Liver (tissue), 9 donors: Measurements from ENCODE around the gene CCDC12. TPM values are rescaled to one million over a fixed set of nuclear protein-coding genes. Genes with fewer than 3 reads are reported as not detected.

Experiments used
- DNase-seq: peaks from one replicate; pipeline ENCODE4 v3.0.0-alpha.2; 2017; ENCODE audit warnings: low spot score
- H3K27ac ChIP-seq, 2 donors: one replicate each; pipeline ENCODE4 v1.7.0; 2013; ENCODE audit warnings: inconsistent platforms in 2 of 2, low read length in 2 of 2, control low read depth in 1 of 2, low read depth in 1 of 2, mild to moderate bottlenecking in 1 of 2
- H3K27me3 ChIP-seq, 4 donors: one replicate each; pipeline versions ENCODE4 v1.6.1 to v1.7.0; 2013; ENCODE audit warnings: low read length in 3 of 4, inconsistent platforms in 1 of 4, mild to moderate bottlenecking in 1 of 4, moderate library complexity in 1 of 4; ENCODE audit not compliant: control insufficient read depth in 4 of 4, insufficient read depth in 4 of 4
- H3K36me3 ChIP-seq, 4 donors: one replicate each; pipeline versions ENCODE4 v1.6.1 to v1.7.0; 2013; ENCODE audit warnings: low read length in 3 of 4, mild to moderate bottlenecking in 3 of 4, low read depth in 1 of 4, moderate library complexity in 1 of 4; ENCODE audit not compliant: control insufficient read depth in 4 of 4, insufficient read depth in 3 of 4
- H3K4me1 ChIP-seq, 4 donors: one replicate each; pipeline versions ENCODE4 v1.6.1 to v1.7.0; 2013; ENCODE audit warnings: low read length in 3 of 4, mild to moderate bottlenecking in 3 of 4, moderate library complexity in 1 of 4; ENCODE audit not compliant: control insufficient read depth in 4 of 4, insufficient read depth in 4 of 4
- H3K4me3 ChIP-seq, 3 donors: one replicate each; pipeline versions ENCODE4 v1.6.1 to v1.7.0; 2013; ENCODE audit warnings: low read length in 3 of 3, control low read depth in 1 of 3, low read depth in 1 of 3, mild to moderate bottlenecking in 1 of 3
- H3K9ac ChIP-seq, 2 donors: one replicate each; pipeline ENCODE4 v1.7.0; 2013; ENCODE audit warnings: low read length in 2 of 2, mild to moderate bottlenecking in 2 of 2, moderate library complexity in 2 of 2, control low read depth in 1 of 2, low read depth in 1 of 2
- H3K9me3 ChIP-seq, 4 donors: one replicate each; pipeline versions ENCODE4 v1.6.1 to v1.7.0; 2013; ENCODE audit warnings: low read length in 3 of 4; ENCODE audit not compliant: control insufficient read depth in 4 of 4
- EGR1 ChIP-seq, 2 donors: IDR thresholded peaks; 2 replicates each; pipeline ENCODE4 v1.6.1; 2016 to 2018; ENCODE audit warnings: antibody characterized with exemption in 2 of 2, low read depth in 2 of 2
- FOXA1 ChIP-seq: IDR thresholded peaks from 2 replicates; pipeline ENCODE4 v1.6.1; 2016; ENCODE audit warnings: antibody characterized with exemption
- FOXA2 ChIP-seq: IDR thresholded peaks from 2 replicates; pipeline ENCODE4 v1.6.1; 2016; ENCODE audit warnings: antibody characterized with exemption
- GABPA ChIP-seq, 2 donors: IDR thresholded peaks in 1 of 2; conservative IDR thresholded peaks in 1 of 2; 2 replicates each; pipeline ENCODE4 v1.6.1; 2016; ENCODE audit warnings: antibody characterized with exemption in 2 of 2, mild to moderate bottlenecking in 1 of 2, moderate library complexity in 1 of 2
- HNF4A ChIP-seq, 2 donors: conservative IDR thresholded peaks; 2 replicates each; pipeline ENCODE4 v1.6.1; 2016; ENCODE audit warnings: antibody characterized with exemption in 2 of 2, mild to moderate bottlenecking in 2 of 2
- HNF4G ChIP-seq: IDR thresholded peaks from 2 replicates; pipeline ENCODE4 v1.6.1; 2016; ENCODE audit warnings: antibody characterized with exemption
- JUND ChIP-seq, 2 donors: IDR thresholded peaks; 2 replicates each; pipeline ENCODE4 v1.6.1; 2016; ENCODE audit warnings: antibody characterized with exemption in 2 of 2
- NR2F2 ChIP-seq: IDR thresholded peaks from 2 replicates; pipeline ENCODE4 v1.6.1; 2016; ENCODE audit warnings: antibody characterized with exemption
- RAD21 ChIP-seq, 2 donors: IDR thresholded peaks; 2 replicates each; pipeline ENCODE4 v1.6.1; 2016; ENCODE audit warnings: antibody characterized with exemption in 2 of 2, mild to moderate bottlenecking in 2 of 2
- RXRA ChIP-seq, 2 donors: IDR thresholded peaks; 2 replicates each; pipeline ENCODE4 v1.6.1; 2017 to 2018; ENCODE audit warnings: antibody characterized with exemption in 2 of 2, mild to moderate bottlenecking in 1 of 2
- SP1 ChIP-seq: IDR thresholded peaks from 2 replicates; pipeline ENCODE4 v1.6.1; 2018; ENCODE audit warnings: antibody characterized with exemption, mild to moderate bottlenecking
- TAF1 ChIP-seq: conservative IDR thresholded peaks from 2 replicates; pipeline ENCODE4 v1.6.1; 2016; ENCODE audit warnings: antibody characterized with exemption, mild to moderate bottlenecking
- YY1 ChIP-seq: IDR thresholded peaks from 2 replicates; pipeline ENCODE4 v1.6.1; 2016; ENCODE audit warnings: antibody characterized with exemption, mild to moderate bottlenecking
- WGBS: extraction: QIAGEN DNeasy Blood & Tissue Kit; methylation state at CpG from one replicate; pipeline ENCODE4 v1.1.7; 2013; 5-methylcytosine and 5-hydroxymethylcytosine counted together
- polyA plus RNA-seq, 2 donors: library from polyadenylated mRNA; stranded (reverse) in 1 of 2; unstranded in 1 of 2; fragments of 200-250 nt in 1 of 2; fragments of >200 nt in 1 of 2; fragmentation: Nextera tagmentation in 1 of 2; extraction: Ambion mirVana in 1 of 2; gene quantifications; one replicate each; pipeline versions ENCODE4 v1.2.1 to v1.2.3, GENCODE V29; 2013 to 2015
- total RNA-seq, 2 donors: library from RNA; depleted of rRNA; stranded (reverse); fragments of >200 nt; gene quantifications; one replicate each; pipeline ENCODE4 v1.2.3, GENCODE V29; 2014
- TF ChIP-seq, protein P1 (sequence below): IDR thresholded peaks from 2 replicates; pipeline ENCODE4 v1.6.1; 2016; ENCODE audit warnings: antibody characterized with exemption
- TF ChIP-seq, protein P2 (sequence below): fragments of 150-350 bp; IDR thresholded peaks from 2 replicates; pipeline ENCODE4 v1.5.1; 2017; ENCODE audit warnings: improper control_type of control experiment, low read depth, low read length; ENCODE audit not compliant: missing input control
- TF ChIP-seq, protein P3 (sequence below): IDR thresholded peaks from 2 replicates; pipeline ENCODE4 v1.6.1; 2016; ENCODE audit warnings: antibody characterized with exemption, mild to moderate bottlenecking
- TF ChIP-seq, protein P4 (sequence below): IDR thresholded peaks from 2 replicates; pipeline ENCODE4 v1.6.1; 2016; ENCODE audit warnings: antibody characterized with exemption
- TF ChIP-seq, protein P5 (sequence below): IDR thresholded peaks from 2 replicates; pipeline ENCODE4 v1.6.1; 2016; ENCODE audit warnings: antibody characterized with exemption
- donor health status: healthy.
- donor health status: healthy.
- donor health status: healthy.
- donor health status: healthy.
- donor health status: healthy.

CCDC12 gene
- total and polyA plus RNA-seq, 4 donors: 8.5 to 35.1 (median 26.6) TPM

DNA sequence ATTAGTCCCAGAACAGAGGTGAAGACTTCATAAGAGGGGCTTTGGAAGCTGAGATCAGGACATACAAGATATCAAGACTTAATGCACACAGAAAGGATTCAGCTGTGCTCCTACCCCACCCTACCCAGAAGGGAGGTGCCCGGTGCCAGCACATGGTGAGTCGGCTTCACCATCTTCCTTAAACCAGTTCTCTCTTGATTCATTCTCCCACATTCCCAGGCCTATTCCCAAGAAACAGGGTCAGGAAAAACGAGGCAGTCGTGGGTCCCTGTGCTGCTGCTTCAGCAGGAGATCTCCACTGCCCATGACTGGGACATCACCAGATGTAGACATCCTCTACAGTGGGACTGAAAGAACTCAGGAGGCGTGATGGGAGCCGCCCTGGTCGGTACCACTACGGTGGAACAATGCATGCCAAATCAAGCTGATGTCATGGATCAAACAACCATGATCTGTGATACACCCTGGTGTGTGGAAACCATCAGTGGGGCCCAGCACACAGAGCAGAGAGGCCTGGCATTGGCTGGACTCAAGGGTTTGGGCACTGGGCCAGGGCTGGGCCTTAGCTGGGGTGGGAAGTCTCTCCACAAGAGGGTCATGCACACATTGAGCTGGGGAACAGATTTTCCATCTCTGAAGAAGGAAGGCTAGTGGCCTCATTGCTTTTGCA, 41.9 kb downstream of the CCDC12 start:
- TF ChIP-seq SP1 (no peak), JUND (IDR thresholded peaks at IDR 0.05) (no peak), FOXA2 (no peak), NR2F2 (no peak), TAF1 (no peak), FOXA1 (no peak), HNF4A (conservative IDR thresholded peaks at IDR 0.05) (no peak), HNF4G (no peak), YY1 (no peak), RXRA (IDR thresholded peaks at IDR 0.05) (no peak), GABPA (IDR thresholded peaks at IDR 0.05 in 1 of 2, conservative IDR thresholded peaks at IDR 0.05 in 1 of 2) (no peak), RAD21 (IDR thresholded peaks at IDR 0.05) (no peak), EGR1 (IDR thresholded peaks at IDR 0.05; ENCODE audit: low read depth in 2 of 2) (no peak)
- TF ChIP-seq, protein P1, sequence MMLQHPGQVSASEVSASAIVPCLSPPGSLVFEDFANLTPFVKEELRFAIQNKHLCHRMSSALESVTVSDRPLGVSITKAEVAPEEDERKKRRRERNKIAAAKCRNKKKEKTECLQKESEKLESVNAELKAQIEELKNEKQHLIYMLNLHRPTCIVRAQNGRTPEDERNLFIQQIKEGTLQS: no peak
- TF ChIP-seq, protein P2, sequence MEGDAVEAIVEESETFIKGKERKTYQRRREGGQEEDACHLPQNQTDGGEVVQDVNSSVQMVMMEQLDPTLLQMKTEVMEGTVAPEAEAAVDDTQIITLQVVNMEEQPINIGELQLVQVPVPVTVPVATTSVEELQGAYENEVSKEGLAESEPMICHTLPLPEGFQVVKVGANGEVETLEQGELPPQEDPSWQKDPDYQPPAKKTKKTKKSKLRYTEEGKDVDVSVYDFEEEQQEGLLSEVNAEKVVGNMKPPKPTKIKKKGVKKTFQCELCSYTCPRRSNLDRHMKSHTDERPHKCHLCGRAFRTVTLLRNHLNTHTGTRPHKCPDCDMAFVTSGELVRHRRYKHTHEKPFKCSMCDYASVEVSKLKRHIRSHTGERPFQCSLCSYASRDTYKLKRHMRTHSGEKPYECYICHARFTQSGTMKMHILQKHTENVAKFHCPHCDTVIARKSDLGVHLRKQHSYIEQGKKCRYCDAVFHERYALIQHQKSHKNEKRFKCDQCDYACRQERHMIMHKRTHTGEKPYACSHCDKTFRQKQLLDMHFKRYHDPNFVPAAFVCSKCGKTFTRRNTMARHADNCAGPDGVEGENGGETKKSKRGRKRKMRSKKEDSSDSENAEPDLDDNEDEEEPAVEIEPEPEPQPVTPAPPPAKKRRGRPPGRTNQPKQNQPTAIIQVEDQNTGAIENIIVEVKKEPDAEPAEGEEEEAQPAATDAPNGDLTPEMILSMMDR: no peak
- TF ChIP-seq, protein P3, sequence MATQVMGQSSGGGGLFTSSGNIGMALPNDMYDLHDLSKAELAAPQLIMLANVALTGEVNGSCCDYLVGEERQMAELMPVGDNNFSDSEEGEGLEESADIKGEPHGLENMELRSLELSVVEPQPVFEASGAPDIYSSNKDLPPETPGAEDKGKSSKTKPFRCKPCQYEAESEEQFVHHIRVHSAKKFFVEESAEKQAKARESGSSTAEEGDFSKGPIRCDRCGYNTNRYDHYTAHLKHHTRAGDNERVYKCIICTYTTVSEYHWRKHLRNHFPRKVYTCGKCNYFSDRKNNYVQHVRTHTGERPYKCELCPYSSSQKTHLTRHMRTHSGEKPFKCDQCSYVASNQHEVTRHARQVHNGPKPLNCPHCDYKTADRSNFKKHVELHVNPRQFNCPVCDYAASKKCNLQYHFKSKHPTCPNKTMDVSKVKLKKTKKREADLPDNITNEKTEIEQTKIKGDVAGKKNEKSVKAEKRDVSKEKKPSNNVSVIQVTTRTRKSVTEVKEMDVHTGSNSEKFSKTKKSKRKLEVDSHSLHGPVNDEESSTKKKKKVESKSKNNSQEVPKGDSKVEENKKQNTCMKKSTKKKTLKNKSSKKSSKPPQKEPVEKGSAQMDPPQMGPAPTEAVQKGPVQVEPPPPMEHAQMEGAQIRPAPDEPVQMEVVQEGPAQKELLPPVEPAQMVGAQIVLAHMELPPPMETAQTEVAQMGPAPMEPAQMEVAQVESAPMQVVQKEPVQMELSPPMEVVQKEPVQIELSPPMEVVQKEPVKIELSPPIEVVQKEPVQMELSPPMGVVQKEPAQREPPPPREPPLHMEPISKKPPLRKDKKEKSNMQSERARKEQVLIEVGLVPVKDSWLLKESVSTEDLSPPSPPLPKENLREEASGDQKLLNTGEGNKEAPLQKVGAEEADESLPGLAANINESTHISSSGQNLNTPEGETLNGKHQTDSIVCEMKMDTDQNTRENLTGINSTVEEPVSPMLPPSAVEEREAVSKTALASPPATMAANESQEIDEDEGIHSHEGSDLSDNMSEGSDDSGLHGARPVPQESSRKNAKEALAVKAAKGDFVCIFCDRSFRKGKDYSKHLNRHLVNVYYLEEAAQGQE: no peak
- TF ChIP-seq, protein P4, sequence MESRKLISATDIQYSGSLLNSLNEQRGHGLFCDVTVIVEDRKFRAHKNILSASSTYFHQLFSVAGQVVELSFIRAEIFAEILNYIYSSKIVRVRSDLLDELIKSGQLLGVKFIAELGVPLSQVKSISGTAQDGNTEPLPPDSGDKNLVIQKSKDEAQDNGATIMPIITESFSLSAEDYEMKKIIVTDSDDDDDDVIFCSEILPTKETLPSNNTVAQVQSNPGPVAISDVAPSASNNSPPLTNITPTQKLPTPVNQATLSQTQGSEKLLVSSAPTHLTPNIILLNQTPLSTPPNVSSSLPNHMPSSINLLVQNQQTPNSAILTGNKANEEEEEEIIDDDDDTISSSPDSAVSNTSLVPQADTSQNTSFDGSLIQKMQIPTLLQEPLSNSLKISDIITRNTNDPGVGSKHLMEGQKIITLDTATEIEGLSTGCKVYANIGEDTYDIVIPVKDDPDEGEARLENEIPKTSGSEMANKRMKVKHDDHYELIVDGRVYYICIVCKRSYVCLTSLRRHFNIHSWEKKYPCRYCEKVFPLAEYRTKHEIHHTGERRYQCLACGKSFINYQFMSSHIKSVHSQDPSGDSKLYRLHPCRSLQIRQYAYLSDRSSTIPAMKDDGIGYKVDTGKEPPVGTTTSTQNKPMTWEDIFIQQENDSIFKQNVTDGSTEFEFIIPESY: no peak
- TF ChIP-seq, protein P5, sequence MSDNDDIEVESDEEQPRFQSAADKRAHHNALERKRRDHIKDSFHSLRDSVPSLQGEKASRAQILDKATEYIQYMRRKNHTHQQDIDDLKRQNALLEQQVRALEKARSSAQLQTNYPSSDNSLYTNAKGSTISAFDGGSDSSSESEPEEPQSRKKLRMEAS: no peak
- 90% methylated on average over 8 of the region's 8 CpGs for WGBS
- Histone ChIP-seq H3K9ac (no peak overlapping the region), H3K27me3 (no peaks in the 10 kb centered on the region), H3K27ac (peak overlapping the region; percentile 64 to 74), H3K4me1 (peaks cover 30 to 68% (median 59%) of the 10 kb centered on the region in 4 donors), H3K9me3 (no peaks in the 10 kb centered on the region), H3K36me3 (peaks cover 0 to 15% (median 3%) of the 10 kb centered on the region in 4 donors), H3K4me3 (no peak overlapping the region)
- DNase-seq: no peak
